ENCODE results near the gene LZTR1.
"Not testable (repeated sequence)": the region's sequence is repeated elsewhere in the genome, so short reads cannot be mapped to it uniquely, and the experiment has no call there.

LZTR1 gene

GRCh38 chr22:20981787-20982562 is at the start of gene LZTR1:
Gene LZTR1 (plus strand): TSS chr22:20982297. CDS start chr22:20982372, 75 bp downstream.
- peak; percentile 60 to 67 for DNase-seq

GRCh38 chr22:20933910-20934309 is 48.2 kb upstream of the LZTR1 start:
- DNase-seq = no peak

- not testable (repeated sequence) for DNase-seq
Measured at GRCh38 chr22:20935049-20935448, 47.0 kb upstream of the LZTR1 start.

- DNase-seq = not testable (repeated sequence)
Measured at GRCh38 chr22:20935780-20936539, 46.1 kb upstream of the LZTR1 start.

- no peak for DNase-seq
Measured at GRCh38 chr22:20937031-20937793, 44.9 kb upstream of the LZTR1 start.

GRCh38 chr22:20937794-20938671 is 44.1 kb upstream of the LZTR1 start:
- no peak for DNase-seq

GRCh38 chr22:20939457-20940185 is 42.5 kb upstream of the LZTR1 start:
- not testable (repeated sequence) for DNase-seq

GRCh38 chr22:20940186-20940651 is 41.9 kb upstream of the LZTR1 start:
- DNase-seq = no peak

- no peak for DNase-seq
Measured at GRCh38 chr22:20940904-20941385, 41.2 kb upstream of the LZTR1 start.

GRCh38 chr22:20942203-20942902 is 39.7 kb upstream of the LZTR1 start:
- not testable (repeated sequence) for DNase-seq

- DNase-seq = no peak
Measured at GRCh38 chr22:20943104-20943933, 38.8 kb upstream of the LZTR1 start.

- DNase-seq = no peak
Measured at GRCh38 chr22:20944042-20944441, 38.1 kb upstream of the LZTR1 start.

GRCh38 chr22:20945578-20945934 is 36.5 kb upstream of the LZTR1 start:
- DNase-seq = no peak

- DNase-seq = no peak
Measured at GRCh38 chr22:20946080-20946986, 35.8 kb upstream of the LZTR1 start.

GRCh38 chr22:20946991-20947390 is 35.1 kb upstream of the LZTR1 start:
- DNase-seq = no peak

GRCh38 chr22:20948450-20948849 is 33.6 kb upstream of the LZTR1 start:
- no peak for DNase-seq

- DNase-seq = no peak
Measured at GRCh38 chr22:20948989-20949388, 33.1 kb upstream of the LZTR1 start.

- DNase-seq = no peak
Measured at GRCh38 chr22:20949698-20950183, 32.4 kb upstream of the LZTR1 start.

Measured in stimulated activated CD4-positive, alpha-beta T cell treated with anti-CD3 and anti-CD28 coated beads, Interleukin-2, amount 100 ng/mL, for 48 hours (primary cell).